Endothelial cell of umbilical vein (primary cell): ENCODE results near the gene BCAR1. TPM values are rescaled to one million over a fixed set of nuclear protein-coding genes. Genes with fewer than 3 reads are reported as not detected.

Experiments used
- BruUV-seq: library from RNA; stranded (reverse); fragments of 400-500 nt; replicated peaks from 2 replicates; lab custom pipeline; 2021; lab: Mats Ljungman, UMichigan
- CTCF ChIA-PET: fragments of 300-600, 350-600 bp; sonication (Branson Sonifier 250); formaldehyde crosslinking; loops from one replicate; lab custom pipeline; 2021; ENCODE audit warnings: antibody characterized with exemption, inconsistent platforms; lab: Charles Lee
- POLR2A ChIA-PET: fragments of 300-600, 350-600 bp; sonication (Branson Sonifier 250); formaldehyde crosslinking; loops from one replicate; lab custom pipeline; 2021; ENCODE audit warnings: antibody characterized with exemption, inconsistent platforms; lab: Charles Lee
- DNase-seq: peaks from one replicate; pipeline ENCODE4 v3.0.0-alpha.2; 2011; ENCODE audit warnings: low read depth, low spot score
- FAIRE-seq: peaks from 2 replicates; lab custom pipeline; 2011; peaks lifted over from hg19 to GRCh38; lab: Jason Lieb, UNC
- H2AFZ ChIP-seq: 2 replicates; pipeline ENCODE4 v1.6.0; 2012; ENCODE audit warnings: low read depth, low read length, control low read depth, inconsistent platforms
- H3K27ac ChIP-seq: 2 replicates; pipeline ENCODE4 v1.5.1; 2011; ENCODE audit warnings: low read depth, mild to moderate bottlenecking, control low read depth, low read length, moderate library complexity; ENCODE audit not compliant: insufficient read depth
- H3K27me3 ChIP-seq, 2 experiments: 2 replicates each; pipeline versions ENCODE4 v1.6.0 to v1.6.1; 2011; ENCODE audit warnings: low read length in 2 of 2, mixed read lengths in 1 of 2; ENCODE audit not compliant: control insufficient read depth in 2 of 2, insufficient read depth in 2 of 2
- H3K36me3 ChIP-seq, 2 experiments: 2 replicates in 1 of 2; 3 replicates in 1 of 2; pipeline ENCODE4 v1.5.1; 2011; ENCODE audit warnings: low read length in 2 of 2, mild to moderate bottlenecking in 1 of 2, moderate library complexity in 1 of 2; ENCODE audit not compliant: control insufficient read depth in 2 of 2, insufficient read depth in 2 of 2; ENCODE audit errors: extremely low read depth in 1 of 2
- H3K4me1 ChIP-seq: 3 replicates; pipeline ENCODE4 v1.5.1; 2011; ENCODE audit warnings: mild to moderate bottlenecking, low read length; ENCODE audit not compliant: control insufficient read depth, insufficient read depth; ENCODE audit errors: extremely low read depth
- H3K4me2 ChIP-seq: 2 replicates; pipeline ENCODE4 v1.6.1; 2011; ENCODE audit warnings: low read length, control low read depth, mixed read lengths; ENCODE audit not compliant: insufficient read depth
- H3K4me3 ChIP-seq, 3 experiments: fragments of 200-600 bp in 1 of 3; sonication (generic), shearing (Covaris generic) in 1 of 3; replicated peaks in 1 of 3; 2 replicates each; pipeline ENCODE4 v1.5.1; 2011 to 2016; ENCODE audit warnings: control low read depth in 3 of 3, low read length in 3 of 3, mild to moderate bottlenecking in 2 of 3, inconsistent platforms in 1 of 3, low read depth in 1 of 3, moderate library complexity in 1 of 3; ENCODE audit not compliant: insufficient read depth in 1 of 3
- H3K79me2 ChIP-seq: 2 replicates; pipeline ENCODE4 v1.6.0; 2012; ENCODE audit warnings: low read length, inconsistent platforms; ENCODE audit not compliant: control insufficient read depth, insufficient read depth
- H3K9ac ChIP-seq: replicated peaks from 2 replicates; pipeline ENCODE3; 2011; ENCODE audit warnings: low read length, control low read depth; ENCODE audit not compliant: insufficient read depth; ENCODE audit errors: extremely low read depth
- H3K9me1 ChIP-seq: replicated peaks from 3 replicates; pipeline ENCODE4 v1.6.0; 2011; ENCODE audit warnings: mild to moderate bottlenecking, low read length; ENCODE audit not compliant: control insufficient read depth, insufficient read depth; ENCODE audit errors: extremely low read depth
- H3K9me3 ChIP-seq: replicated peaks from 2 replicates; pipeline ENCODE4 v1.5.1; 2012; ENCODE audit warnings: low read length, inconsistent platforms; ENCODE audit not compliant: control insufficient read depth, insufficient read depth
- H4K20me1 ChIP-seq: replicated peaks from 2 replicates; pipeline ENCODE3; 2011; ENCODE audit warnings: mild to moderate bottlenecking, low read length; ENCODE audit not compliant: control insufficient read depth, insufficient read depth; ENCODE audit errors: extremely low read depth
- CTCF ChIP-seq, 2 donors: IDR thresholded peaks; 1 replicate in 1 of 2; 2 replicates in 1 of 2; pipeline ENCODE4 v1.5.1; 2011; ENCODE audit warnings: low read length in 2 of 2, mild to moderate bottlenecking in 2 of 2, moderate library complexity in 2 of 2, control low read depth in 1 of 2, inconsistent platforms in 1 of 2, low read depth in 1 of 2; ENCODE audit not compliant: insufficient read depth in 1 of 2; ENCODE audit errors: extremely low read depth in 1 of 2
- EZH2 ChIP-seq: IDR thresholded peaks from 2 replicates; pipeline ENCODE4 v1.6.1; 2012; ENCODE audit warnings: borderline replicate concordance, low read depth, mild to moderate bottlenecking, moderate library complexity, low read length, inconsistent platforms; ENCODE audit not compliant: severe bottlenecking
- FOS ChIP-seq: IDR thresholded peaks from 2 replicates; pipeline ENCODE4 v1.6.1; 2011; ENCODE audit warnings: mild to moderate bottlenecking, low read length, moderate library complexity, borderline replicate concordance; ENCODE audit not compliant: insufficient read depth
- GATA2 ChIP-seq: IDR thresholded peaks from 2 replicates; pipeline ENCODE4 v1.7.0; 2011; ENCODE audit warnings: low read depth, mild to moderate bottlenecking, moderate library complexity, mixed read lengths, low read length; ENCODE audit not compliant: insufficient read length, insufficient read depth
- JUN ChIP-seq: IDR thresholded peaks from 2 replicates; pipeline ENCODE4 v1.6.1; 2011; ENCODE audit warnings: borderline replicate concordance, low read depth; ENCODE audit not compliant: insufficient read length, insufficient read depth
- MAX ChIP-seq: IDR thresholded peaks from 2 replicates; pipeline ENCODE4 v1.6.1; 2011; ENCODE audit not compliant: insufficient read depth, insufficient read length
- MYC ChIP-seq: IDR thresholded peaks from one replicate; pipeline ENCODE4 v1.6.1; 2011; ENCODE audit warnings: mild to moderate bottlenecking, low read depth, low read length
- POLR2A ChIP-seq: IDR thresholded peaks from 2 replicates; pipeline ENCODE4 v1.6.1; 2012; ENCODE audit warnings: low read depth, mild to moderate bottlenecking, control low read depth, low read length
- POLR2AphosphoS5 ChIP-seq: IDR thresholded peaks from 2 replicates; pipeline ENCODE4 v1.6.1; 2012; ENCODE audit warnings: low read depth, mild to moderate bottlenecking, control low read depth, low read length, moderate library complexity; ENCODE audit not compliant: insufficient read depth
- dilution Hi-C: fragments of 300-500 bp; cut with MboI; formaldehyde crosslinking; loops from one replicate; pipeline ENCODE4 v1.15.0; 2019; ENCODE audit warnings: low sequenced_read_pairs; ENCODE audit not compliant: extremely low pct_ligation_motif_present
- intact Hi-C: fragments of 100-400 bp; cut with micrococcal nuclease; formaldehyde crosslinking; loops from one replicate; pipeline ENCODE4 v1.10.0; 2022
- polyA plus RNA-seq, 4 experiments: library from polyadenylated mRNA; depleted of rRNA in 3 of 4; stranded (reverse) in 3 of 4; unstranded in 1 of 4; fragments of >200 nt; gene quantifications; 2 replicates each; pipeline versions ENCODE4 v1.2.1 to v1.2.3, GENCODE V29; 2011 to 2012; ENCODE audit warnings: missing spikeins in 1 of 4
- total RNA-seq: library from RNA; stranded (reverse); gene quantifications from 2 replicates; pipeline ENCODE4 v1.2.3, GENCODE V29; 2021

The BCAR1 gene
- total and polyA plus RNA-seq, 2 donors (not counting 3 experiments of a cell fraction or from before 2014, with no cell fraction given): 171 to 267 TPM

GRCh38 chr16:75261590-75262078, 10.2 kb upstream of the BCAR1 start:
- no peak overlapping the region for H3K9ac ChIP-seq
- H2AFZ ChIP-seq: no peak overlapping the region
- ChIA-PET POLR2A (interaction anchor here (1.2 kb wide), 1 partner anchor 79 kb away, joined by 3 read pairs; no protein-coding TSS in a partner anchor), CTCF (interaction anchor here (1.1 to 1.5 kb wide), 6 partner anchors 11 to 124 kb away, joined by 3 to 8 read pairs (median 4); no protein-coding TSS in a partner anchor)
- FAIRE-seq (peak; percentile 48), DNase-seq (no peak)
- dilution Hi-C loops: no loop called here
- TF ChIP-seq CTCF (IDR thresholded peaks at IDR 0.05; ENCODE audit: extremely low read depth in 1 of 2, insufficient read depth in 1 of 2, low read depth in 1 of 2, low read length in 2 of 2) (no peak), FOS (no peak), EZH2 (no peak), GATA2 (no peak), JUN (no peak), MAX (no peak), POLR2AphosphoS5 (no peak), MYC (no peak), POLR2A (no peak)
- H3K4me1 ChIP-seq: peaks cover 69% of the 10 kb centered on the region
- H3K4me3 ChIP-seq: no peak overlapping the region
- intact Hi-C loops: no loop called here
- no peaks in the 10 kb centered on the region for H3K9me3 ChIP-seq
- peak overlapping the region; percentile 14 for H3K4me2 ChIP-seq
- no peaks in the 10 kb centered on the region for H3K9me1 ChIP-seq
- peaks cover 92% of the 10 kb centered on the region for H3K79me2 ChIP-seq
- H4K20me1 ChIP-seq: no peaks in the 10 kb centered on the region
- H3K27ac ChIP-seq: peak overlapping the region; percentile 51
- no TSS peak for BruUV-seq
- no peaks in the 10 kb centered on the region for H3K27me3 ChIP-seq
- H3K36me3 ChIP-seq: peaks cover 2 to 5% of the 10 kb centered on the region in 2 experiments
